Adrenal gland (tissue), 5 donors: ENCODE measurements around the gene DPP6.

Experiments used
- POLR2A ChIP-seq, 2 donors: fragments of 450-650 bp; IDR thresholded peaks; one replicate each; pipeline ENCODE4 v1.6.1; 2017; ENCODE audit warnings: antibody characterized with exemption in 2 of 2, mild to moderate bottlenecking in 2 of 2, moderate library complexity in 1 of 2
- TF ChIP-seq, protein P1 (sequence below), 6 experiments: fragments of 450-650 bp in 4 of 6; fragments of 200-600 bp in 2 of 6; sonication (generic) in 1 of 6; IDR thresholded peaks; 1 replicate in 5 of 6; 2 replicates in 1 of 6; pipeline versions ENCODE4 v1.5.1 to v1.8.0; 2016 to 2021; ENCODE audit warnings: antibody characterized with exemption in 6 of 6, mild to moderate bottlenecking in 2 of 6, moderate library complexity in 1 of 6
- donor health status: DM: no; HTN: no; CAD: no.

DNA sequence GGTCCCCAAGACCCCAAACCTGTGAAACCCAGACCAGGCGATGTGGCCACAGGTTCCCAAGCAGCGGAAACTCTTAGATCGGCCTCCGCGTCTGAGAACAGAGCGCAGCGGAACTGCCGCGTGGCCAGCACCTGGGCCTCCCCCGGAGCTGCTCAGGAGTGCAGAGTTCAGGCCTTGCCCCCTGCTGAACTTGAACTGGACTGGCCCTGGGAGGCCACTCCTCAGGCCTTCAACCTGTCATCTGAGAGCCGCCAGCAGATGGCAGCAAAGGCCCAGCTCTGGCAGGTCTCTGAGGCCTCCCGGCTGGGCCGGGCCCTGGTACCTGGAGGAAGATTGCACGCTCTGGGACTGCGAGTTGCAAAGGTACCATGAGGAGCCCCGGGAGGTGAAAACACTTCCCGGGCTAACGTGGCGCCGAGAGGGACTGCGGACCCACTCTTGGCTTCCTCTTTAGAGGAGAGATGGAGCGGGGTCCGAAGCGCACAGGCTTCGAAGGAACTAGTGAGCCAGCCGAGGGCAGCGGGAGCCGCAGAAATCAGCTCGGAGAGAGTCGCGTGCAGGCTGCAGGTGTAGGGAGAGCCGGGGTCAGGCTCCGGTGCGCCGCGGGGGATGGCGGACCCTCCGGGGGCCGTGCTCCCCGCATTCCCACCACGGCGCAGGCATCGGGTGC lies 861.6 kb downstream of the DPP6 start:
- TF ChIP-seq POLR2A (IDR thresholded peaks at IDR 0.05), result no peak
- TF ChIP-seq, protein P1, sequence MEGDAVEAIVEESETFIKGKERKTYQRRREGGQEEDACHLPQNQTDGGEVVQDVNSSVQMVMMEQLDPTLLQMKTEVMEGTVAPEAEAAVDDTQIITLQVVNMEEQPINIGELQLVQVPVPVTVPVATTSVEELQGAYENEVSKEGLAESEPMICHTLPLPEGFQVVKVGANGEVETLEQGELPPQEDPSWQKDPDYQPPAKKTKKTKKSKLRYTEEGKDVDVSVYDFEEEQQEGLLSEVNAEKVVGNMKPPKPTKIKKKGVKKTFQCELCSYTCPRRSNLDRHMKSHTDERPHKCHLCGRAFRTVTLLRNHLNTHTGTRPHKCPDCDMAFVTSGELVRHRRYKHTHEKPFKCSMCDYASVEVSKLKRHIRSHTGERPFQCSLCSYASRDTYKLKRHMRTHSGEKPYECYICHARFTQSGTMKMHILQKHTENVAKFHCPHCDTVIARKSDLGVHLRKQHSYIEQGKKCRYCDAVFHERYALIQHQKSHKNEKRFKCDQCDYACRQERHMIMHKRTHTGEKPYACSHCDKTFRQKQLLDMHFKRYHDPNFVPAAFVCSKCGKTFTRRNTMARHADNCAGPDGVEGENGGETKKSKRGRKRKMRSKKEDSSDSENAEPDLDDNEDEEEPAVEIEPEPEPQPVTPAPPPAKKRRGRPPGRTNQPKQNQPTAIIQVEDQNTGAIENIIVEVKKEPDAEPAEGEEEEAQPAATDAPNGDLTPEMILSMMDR (IDR thresholded peaks at IDR 0.05), result peak; percentile 57 to 93 (median 75)
